H9 (cell line): ENCODE measurements around the gene AP4B1. TPM values are rescaled to one million over a fixed set of nuclear protein-coding genes. Genes with fewer than 3 reads are reported as not detected.

Experiments
- DNase-seq: peaks from one replicate; pipeline ENCODE4 v3.0.0-alpha.2; 2017
- H2AFZ ChIP-seq: one replicate; pipeline ENCODE4 v1.6.1; 2013; ENCODE audit warnings: mild to moderate bottlenecking, low read length, control low read depth, moderate library complexity
- H2AK5ac ChIP-seq: 2 replicates; pipeline ENCODE4 v1.6.1; 2013; ENCODE audit warnings: low read length, control low read depth, mixed read lengths; ENCODE audit not compliant: insufficient read length
- H2BK120ac ChIP-seq: one replicate; pipeline ENCODE4 v1.6.1; 2013; ENCODE audit warnings: low read depth, mild to moderate bottlenecking, low read length, control low read depth, inconsistent platforms; ENCODE audit not compliant: poor library complexity, severe bottlenecking
- H2BK12ac ChIP-seq: 2 replicates; pipeline ENCODE4 v1.6.1; 2013; ENCODE audit warnings: low read length, control low read depth, mixed read lengths, low read depth; ENCODE audit not compliant: insufficient read length
- H2BK15ac ChIP-seq: 2 replicates; pipeline ENCODE4 v1.6.1; 2013; ENCODE audit warnings: low read depth, low read length, control low read depth
- H2BK20ac ChIP-seq: one replicate; pipeline ENCODE4 v1.6.1; 2013; ENCODE audit warnings: low read depth, mild to moderate bottlenecking, low read length, control low read depth, inconsistent platforms; ENCODE audit not compliant: poor library complexity, severe bottlenecking
- H2BK5ac ChIP-seq: 2 replicates; pipeline ENCODE4 v1.6.1; 2013; ENCODE audit warnings: low read length, control low read depth, mixed read lengths; ENCODE audit not compliant: insufficient read length
- H3K14ac ChIP-seq: 2 replicates; pipeline ENCODE4 v1.6.1; 2013; ENCODE audit warnings: low read length, control low read depth; ENCODE audit not compliant: insufficient read depth
- H3K18ac ChIP-seq: 2 replicates; pipeline ENCODE4 v1.6.1; 2013; ENCODE audit warnings: low read depth, mild to moderate bottlenecking, mixed read lengths, low read length, control low read depth; ENCODE audit not compliant: insufficient read length
- H3K23ac ChIP-seq: 2 replicates; pipeline ENCODE4 v1.6.1; 2013; ENCODE audit warnings: low read length, control low read depth, mixed read lengths, low read depth; ENCODE audit not compliant: insufficient read length
- H3K23me2 ChIP-seq: 2 replicates; pipeline ENCODE4 v1.6.1; 2013; ENCODE audit warnings: low read depth, mild to moderate bottlenecking, mixed read lengths, low read length, control low read depth; ENCODE audit not compliant: insufficient read length, poor library complexity, severe bottlenecking
- H3K27ac ChIP-seq: 2 replicates; pipeline ENCODE4 v1.5.1; 2013; ENCODE audit warnings: low read length, control low read depth, mixed read lengths, low read depth; ENCODE audit not compliant: insufficient read length
- H3K27me3 ChIP-seq: 2 replicates; pipeline ENCODE4 v1.6.1; 2013; ENCODE audit warnings: low read length, control low read depth, inconsistent platforms; ENCODE audit not compliant: insufficient read depth
- H3K4ac ChIP-seq: 2 replicates; pipeline ENCODE4 v1.6.1; 2013; ENCODE audit warnings: low read depth, mild to moderate bottlenecking, control low read depth, inconsistent platforms, low read length, moderate library complexity
- H3K4me1 ChIP-seq: 2 replicates; pipeline ENCODE4 v1.6.1; 2013; ENCODE audit warnings: low read length, control low read depth, inconsistent platforms; ENCODE audit not compliant: insufficient read depth
- H3K4me2 ChIP-seq: 2 replicates; pipeline ENCODE4 v1.6.1; 2013; ENCODE audit warnings: low read length, control low read depth, mixed read lengths; ENCODE audit not compliant: insufficient read length, insufficient read depth
- H3K56ac ChIP-seq: 2 replicates; pipeline ENCODE4 v1.6.1; 2013; ENCODE audit warnings: low read depth, mild to moderate bottlenecking, mixed read lengths, low read length, control low read depth; ENCODE audit not compliant: insufficient read length
- H3K79me1 ChIP-seq: 2 replicates; pipeline ENCODE4 v1.6.1; 2013; ENCODE audit warnings: low read depth, mild to moderate bottlenecking, moderate library complexity, low read length, control low read depth, inconsistent platforms; ENCODE audit not compliant: insufficient read depth, poor library complexity, severe bottlenecking
- H3K79me2 ChIP-seq: 2 replicates; pipeline ENCODE4 v1.6.1; 2013; ENCODE audit warnings: low read length, control low read depth, inconsistent platforms; ENCODE audit not compliant: insufficient read depth
- H3K9ac ChIP-seq: 2 replicates; pipeline ENCODE4 v1.6.1; 2013; ENCODE audit warnings: low read length, control low read depth, mixed read lengths; ENCODE audit not compliant: insufficient read length; ENCODE audit errors: extremely low read depth
- H3K9me3 ChIP-seq: one replicate; pipeline ENCODE4 v1.6.1; 2013; ENCODE audit warnings: low read depth, low read length, inconsistent platforms; ENCODE audit not compliant: control insufficient read depth
- H3T11ph ChIP-seq: one replicate; pipeline ENCODE4 v1.6.1; 2013; ENCODE audit warnings: mild to moderate bottlenecking, low read length, control low read depth, inconsistent platforms
- H4K20me1 ChIP-seq: one replicate; pipeline ENCODE4 v1.6.1; 2013; ENCODE audit not compliant: control insufficient read depth, insufficient read length, insufficient read depth
- H4K5ac ChIP-seq: 2 replicates; pipeline ENCODE4 v1.6.1; 2013; ENCODE audit warnings: low read depth, mild to moderate bottlenecking, mixed read lengths, low read length, control low read depth; ENCODE audit not compliant: insufficient read length
- H4K8ac ChIP-seq: replicated peaks from 2 replicates; pipeline ENCODE4 v1.6.1; 2013; ENCODE audit warnings: low read length, control low read depth, mixed read lengths, low read depth; ENCODE audit not compliant: insufficient read length
- H4K91ac ChIP-seq: 2 replicates; pipeline ENCODE4 v1.6.1; 2013; ENCODE audit warnings: low read depth, mild to moderate bottlenecking, moderate library complexity, mixed read lengths, low read length, control low read depth; ENCODE audit not compliant: insufficient read length
- H3K27ac Mint-ChIP-seq, 3 experiments: 2 replicates in 2 of 3; 3 replicates in 1 of 3; pipeline ENCODE4 v1.8.0; 2020 to 2021; ENCODE audit warnings: mixed read lengths in 3 of 3, mild to moderate bottlenecking in 1 of 3, moderate library complexity in 1 of 3
- H3K27me3 Mint-ChIP-seq: 2 replicates; pipeline ENCODE4 v1.8.0; 2021; ENCODE audit warnings: low read depth, mild to moderate bottlenecking, moderate library complexity, mixed read lengths
- H3K36me3 Mint-ChIP-seq, 3 experiments: 2 replicates in 2 of 3; 3 replicates in 1 of 3; pipeline ENCODE4 v1.8.0; 2020 to 2021; ENCODE audit warnings: low read depth in 3 of 3, mixed read lengths in 3 of 3; ENCODE audit not compliant: insufficient read depth in 1 of 3
- H3K4me1 Mint-ChIP-seq, 2 experiments: 2 replicates each; pipeline ENCODE4 v1.8.0; 2020; ENCODE audit warnings: mixed read lengths in 2 of 2
- H3K4me3 Mint-ChIP-seq, 2 experiments: 2 replicates in 1 of 2; 3 replicates in 1 of 2; pipeline ENCODE4 v1.8.0; 2020 to 2021; ENCODE audit warnings: mild to moderate bottlenecking in 2 of 2, mixed read lengths in 2 of 2, moderate library complexity in 1 of 2
- H3K9me3 Mint-ChIP-seq, 2 experiments: 2 replicates in 1 of 2; 3 replicates in 1 of 2; pipeline ENCODE4 v1.8.0; 2020; ENCODE audit warnings: mild to moderate bottlenecking in 2 of 2, mixed read lengths in 2 of 2, moderate library complexity in 1 of 2
- CTCF ChIP-seq: fragments of 200-600 bp; sonication (generic); conservative IDR thresholded peaks from 3 replicates; pipeline ENCODE4 v1.8.0; 2021; ENCODE audit warnings: antibody characterized with exemption, mild to moderate bottlenecking
- WGBS: extraction: QIAGEN DNeasy Blood & Tissue Kit; methylation state at CpG from one replicate; pipeline ENCODE4 v1.1.7; 2013; ENCODE audit warnings: missing lambda C conversion rate, low lambda C conversion rate, mixed read lengths; ENCODE audit not compliant: insufficient read length; ENCODE audit errors: extremely low coverage; 5-methylcytosine and 5-hydroxymethylcytosine counted together
- total RNA-seq: library from RNA; stranded (reverse); gene quantifications from 2 replicates; pipeline ENCODE4 v1.2.1, GENCODE V29; 2021

Gene AP4B1
- total RNA-seq, 1 experiment from 2014 or later, result 19.3 TPM

DNA sequence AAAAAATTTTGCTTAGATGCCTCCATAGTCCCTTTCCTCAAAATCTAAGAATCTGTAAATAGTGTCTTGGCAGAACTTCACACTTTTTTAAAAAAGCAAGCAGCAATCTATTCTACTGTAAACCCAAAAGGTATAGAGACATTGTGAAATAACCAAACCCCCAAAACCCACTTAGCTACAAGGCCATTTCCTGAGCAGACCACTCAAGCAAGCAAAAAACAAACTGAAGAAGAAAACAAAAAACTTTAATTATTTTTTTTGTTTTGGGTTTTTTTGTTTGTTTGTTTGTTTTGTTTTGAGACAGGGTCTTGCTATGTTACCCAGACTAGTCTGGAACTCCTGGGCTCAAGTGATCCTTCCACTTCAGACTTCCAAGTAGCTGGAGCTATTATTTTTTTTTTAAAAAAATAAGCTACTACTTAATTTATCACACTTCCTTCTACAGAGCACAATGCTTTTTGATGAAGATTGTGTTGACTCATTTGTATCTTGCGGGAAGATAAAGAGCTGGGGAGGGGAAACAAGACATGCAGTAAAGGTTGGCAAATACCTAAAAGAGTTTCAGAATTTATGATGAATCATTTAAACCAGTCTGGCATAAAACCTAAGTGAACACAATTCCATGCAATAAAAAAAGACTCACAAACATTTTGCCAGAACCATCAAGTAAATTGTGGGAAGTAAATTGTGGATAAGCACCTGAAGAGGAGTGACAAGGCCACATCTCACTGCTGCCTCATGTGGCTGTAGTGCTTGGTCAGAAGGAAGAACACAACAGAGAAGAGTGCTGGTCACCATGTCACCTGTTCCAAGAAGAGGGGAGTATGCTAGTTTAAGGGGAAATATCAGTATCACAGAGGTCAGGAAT, 30.4 kb downstream of the AP4B1 start:
- TF ChIP-seq CTCF, result peak; percentile 57
- no peak overlapping the region for H2BK5ac ChIP-seq
- H4K20me1 ChIP-seq, result no peaks in the 10 kb centered on the region
- no peak overlapping the region for H3K4ac ChIP-seq
- H3K56ac ChIP-seq, result no peak overlapping the region
- peaks cover 0 to under 1% of the 10 kb centered on the region in 2 experiments; a peak in 1 of 4 replicates for H3K4me1 Mint-ChIP-seq
- H2BK120ac ChIP-seq, result no peak overlapping the region
- H3K79me1 ChIP-seq, result no peaks in the 10 kb centered on the region
- no peak overlapping the region for H3K27ac ChIP-seq
- H3K23me2 ChIP-seq, result no peaks in the 10 kb centered on the region
- H3K14ac ChIP-seq, result no peak overlapping the region
- no peak overlapping the region for H3K4me2 ChIP-seq
- H3K9ac ChIP-seq, result no peak overlapping the region
- no peak overlapping the region for H3T11ph ChIP-seq
- H3K27ac Mint-ChIP-seq, result no peak overlapping the region
- DNase-seq, result peak; percentile 49
- H3K27me3 Mint-ChIP-seq, result no peaks in the 10 kb centered on the region
- no peaks in the 10 kb centered on the region for H3K79me2 ChIP-seq
- no peak overlapping the region for H2BK20ac ChIP-seq
- no peak overlapping the region for H4K5ac ChIP-seq
- H2BK15ac ChIP-seq, result no peak overlapping the region
- H3K18ac ChIP-seq, result no peak overlapping the region
- no peak overlapping the region for H4K91ac ChIP-seq
- no CpG with 5 or more reads among the region's 1 CpG for WGBS
- H2AK5ac ChIP-seq, result no peak overlapping the region
- H3K27me3 ChIP-seq, result no peaks in the 10 kb centered on the region
- H2AFZ ChIP-seq, result no peak overlapping the region
- no peak overlapping the region for H3K23ac ChIP-seq
- no peaks in the 10 kb centered on the region for H3K9me3 ChIP-seq
- no peaks in the 10 kb centered on the region for H3K9me3 Mint-ChIP-seq
- no peak overlapping the region for H3K4me3 Mint-ChIP-seq
- no peaks in the 10 kb centered on the region for H3K4me1 ChIP-seq
- no peak overlapping the region for H4K8ac ChIP-seq
- no peak overlapping the region for H2BK12ac ChIP-seq
- no peaks in the 10 kb centered on the region for H3K36me3 Mint-ChIP-seq
